ENCODE measurements around the gene P2RY13.

The P2RY13 gene

DNA sequence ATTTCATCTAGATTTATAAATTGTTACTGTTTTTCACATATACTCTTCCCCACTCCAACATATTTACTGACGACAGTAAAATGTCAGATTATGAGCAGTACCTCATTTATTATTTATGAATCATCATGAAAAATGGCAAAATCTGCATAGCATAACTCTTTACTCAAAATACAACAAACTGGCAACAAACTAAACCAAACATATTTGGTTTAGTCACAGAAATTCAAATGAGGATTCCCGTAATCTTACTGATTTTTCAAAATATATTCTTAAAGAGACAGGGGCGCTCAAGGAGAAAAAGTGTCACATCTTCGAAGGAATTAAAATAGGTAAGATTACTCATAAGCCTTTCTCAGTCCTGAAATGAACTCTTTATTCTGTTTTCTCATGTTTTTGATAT, 9.7 kb downstream of the P2RY13 start:
- peak in 1 of 2 donors; percentile 19 for ATAC-seq

DNA sequence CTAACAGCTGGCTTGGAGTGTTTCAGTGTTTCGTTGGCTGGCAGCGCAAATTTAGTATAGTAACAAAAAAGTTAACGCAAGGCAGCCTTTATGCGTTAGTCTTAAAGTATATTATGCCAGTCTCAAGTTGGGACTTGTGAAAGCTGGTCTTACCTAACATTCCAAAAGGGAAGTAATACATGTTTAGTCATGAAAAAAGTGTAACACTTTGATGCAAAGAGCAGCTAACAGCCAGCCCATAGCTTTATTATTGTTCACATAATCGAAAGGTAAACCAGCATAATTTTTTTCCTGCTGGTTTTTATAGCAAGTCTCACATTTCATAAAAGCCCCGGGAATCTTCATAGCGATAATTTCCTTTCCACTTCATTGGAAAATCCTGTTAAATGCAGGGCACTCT, 10.4 kb downstream of the P2RY13 start:
- ATAC-seq = no peak

DNA sequence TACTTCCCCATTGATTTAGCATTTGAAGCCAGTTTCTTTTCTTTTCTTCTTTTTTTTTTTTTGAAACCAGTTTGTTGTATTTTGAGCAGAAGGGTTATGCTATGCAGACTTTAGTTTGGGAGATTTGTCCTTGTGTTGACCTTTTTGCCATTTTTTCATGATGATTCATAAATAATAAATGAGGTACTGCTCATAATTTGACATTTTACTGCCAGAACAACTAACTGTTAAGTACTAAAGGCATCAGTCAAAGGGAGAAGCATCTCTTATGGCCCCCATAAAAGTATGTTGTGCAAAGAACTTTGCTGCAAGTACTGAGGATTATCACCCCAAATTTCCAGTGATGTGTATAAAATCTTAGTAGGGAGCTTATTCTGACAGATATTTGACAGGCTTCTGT, 11.0 kb downstream of the P2RY13 start:
- ATAC-seq = no peak

DNA sequence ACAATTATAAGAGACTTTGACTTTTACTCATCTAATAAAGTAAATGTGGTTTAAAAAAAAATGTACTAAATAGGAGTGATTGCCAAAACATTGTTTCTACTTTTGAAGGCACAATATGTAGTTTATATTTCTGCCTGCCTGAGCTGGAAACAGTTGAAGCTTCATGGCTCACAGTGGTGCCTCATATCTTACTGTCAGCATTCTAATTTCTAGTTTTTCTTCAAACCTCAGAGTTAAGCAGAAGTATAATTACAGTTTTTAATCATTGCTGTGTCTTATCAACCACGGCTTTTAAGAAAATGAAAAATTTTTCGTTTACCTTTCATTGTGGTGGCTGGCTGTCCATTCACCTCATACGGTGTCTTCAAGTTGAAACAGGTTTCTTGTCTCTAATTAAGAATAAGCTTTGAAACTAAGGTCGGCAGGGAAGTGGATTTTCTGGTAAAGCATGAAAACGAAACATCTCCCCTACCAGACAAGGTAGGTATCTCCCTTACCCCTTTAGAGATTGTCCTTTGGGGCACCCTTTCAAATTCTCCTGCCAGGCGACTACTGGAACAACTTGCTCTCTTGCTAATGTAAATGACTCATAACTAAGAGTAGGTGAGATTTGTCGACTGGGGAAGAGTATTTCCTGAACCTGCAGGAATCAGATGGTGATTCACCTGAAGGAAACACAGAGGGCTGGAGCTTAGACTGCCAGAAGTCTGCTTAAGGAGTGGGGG, 12.9 kb downstream of the P2RY13 start, which contains the start of gene GPR87:
Gene GPR87 (minus strand): TSS at position 554 of the 725 bp plus-strand sequence. CDS start 16,720 bp downstream, outside the sequence.
- ATAC-seq = peak; percentile 52 to 69

DNA sequence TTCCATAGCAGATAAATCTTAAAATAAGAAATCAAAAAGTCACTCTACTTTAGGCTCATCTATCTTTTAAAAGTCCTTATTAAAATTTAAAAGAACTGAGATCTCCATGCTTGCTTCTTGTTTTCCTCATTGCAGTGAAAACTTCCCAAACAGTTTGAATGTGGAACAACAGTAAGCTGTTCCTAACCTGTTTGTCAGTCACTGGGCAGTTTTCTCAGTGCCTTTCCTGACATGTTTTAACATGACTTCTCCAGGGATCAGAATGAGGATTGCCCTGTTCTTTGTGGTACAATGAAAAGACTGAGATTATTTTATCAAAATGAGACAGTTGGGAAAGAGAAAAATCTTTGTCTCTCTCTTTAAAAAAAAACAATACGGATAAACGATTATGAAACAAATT, 13.5 kb downstream of the P2RY13 start:
- ATAC-seq = no peak

DNA sequence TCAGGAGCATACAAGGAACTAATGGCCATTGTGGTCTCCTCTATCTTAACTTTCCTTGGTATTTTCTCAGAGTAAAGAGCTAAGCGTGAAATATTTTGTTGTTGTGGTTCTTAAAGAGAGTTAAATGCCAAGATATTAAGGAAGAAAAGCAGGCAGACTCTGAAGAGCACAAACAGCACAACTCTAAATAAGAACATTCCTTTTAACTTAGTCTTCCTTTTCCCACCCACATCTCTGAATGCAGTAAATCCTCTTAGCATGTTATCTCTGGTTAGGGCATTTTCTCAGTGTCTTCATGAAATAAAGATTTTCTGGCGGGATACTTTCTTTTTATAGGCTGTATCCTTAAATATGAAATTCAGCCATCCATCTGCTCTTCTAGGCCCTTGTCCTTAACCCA, 14.2 kb downstream of the P2RY13 start:
- no peak for ATAC-seq

DNA sequence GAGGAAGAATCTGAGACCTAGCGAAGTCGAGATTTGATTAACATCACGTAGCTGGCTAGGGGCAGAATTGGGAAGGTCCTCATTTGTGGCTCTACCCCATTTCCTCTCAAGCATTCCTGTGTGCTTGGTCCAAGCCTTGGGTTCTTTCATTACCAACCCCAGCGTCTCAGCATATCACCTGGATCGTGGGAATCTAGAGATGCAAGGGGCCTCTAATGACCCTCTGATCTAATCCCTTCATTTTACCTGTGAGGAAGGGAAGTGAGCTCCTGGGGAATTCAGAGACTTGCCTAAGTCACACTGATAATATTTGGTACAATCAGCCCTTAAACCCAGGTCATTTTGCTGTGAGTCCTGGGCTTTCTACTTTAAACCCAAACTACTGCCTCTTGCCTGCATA, 14.8 kb downstream of the P2RY13 start:
- ATAC-seq = no peak

DNA sequence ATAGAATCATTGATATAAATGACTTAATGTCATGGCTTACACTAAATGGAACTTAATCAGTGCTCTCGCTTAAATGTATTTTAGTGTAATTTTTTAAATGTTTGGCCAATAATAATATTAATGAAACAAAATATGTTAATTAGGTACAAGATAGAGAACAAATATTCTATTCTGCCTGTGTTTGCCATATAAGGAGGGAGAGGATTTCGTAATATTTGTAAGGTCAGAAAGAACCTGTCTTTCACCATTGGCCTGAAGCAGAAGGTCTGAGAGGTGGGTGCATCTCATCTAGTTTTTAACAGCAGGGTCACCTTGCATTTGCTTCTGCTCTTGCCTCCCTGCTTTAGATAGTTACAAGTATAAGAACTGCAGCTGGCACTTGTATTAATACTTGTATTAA, 15.2 kb downstream of the P2RY13 start:
- no peak for ATAC-seq

DNA sequence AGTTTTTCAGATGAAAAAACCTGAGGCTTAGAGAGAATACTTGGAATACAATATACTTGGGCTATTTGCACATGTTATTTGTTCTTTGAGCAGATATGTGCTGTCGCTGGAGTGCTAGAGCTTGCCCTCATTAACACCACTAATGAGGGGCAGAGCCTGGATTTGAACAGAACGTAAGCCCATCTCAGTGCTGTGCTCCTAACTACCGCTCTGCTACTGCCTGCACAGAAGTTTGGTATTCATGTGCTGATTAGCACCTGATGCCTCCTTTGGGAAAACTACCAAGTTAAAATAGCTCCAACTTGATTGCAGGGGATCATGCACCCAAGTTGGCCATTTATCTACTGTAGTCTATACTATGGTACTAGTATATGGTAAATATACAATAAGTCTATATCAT, 16.4 kb downstream of the P2RY13 start:
- ATAC-seq = no peak

DNA sequence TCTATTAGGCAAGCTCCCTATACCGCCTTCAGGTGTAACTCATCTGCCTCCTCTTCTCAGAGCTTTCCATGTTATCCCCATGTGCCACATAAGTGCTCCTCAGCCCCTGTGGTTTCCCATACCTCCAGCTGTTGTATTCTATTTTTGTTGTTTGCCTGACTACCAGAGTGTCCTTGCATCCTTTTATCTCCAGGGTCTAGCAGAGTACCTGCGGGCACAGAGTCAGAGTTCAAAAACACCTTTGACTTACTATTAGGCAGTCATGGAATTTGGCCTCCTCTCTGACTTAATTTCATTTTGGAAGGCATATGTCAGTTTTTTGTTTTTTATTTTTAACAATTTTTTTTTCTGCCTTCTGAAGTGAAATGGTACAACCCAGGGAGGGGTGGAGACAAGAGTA, 19.8 kb downstream of the P2RY13 start:
- ATAC-seq = no peak

DNA sequence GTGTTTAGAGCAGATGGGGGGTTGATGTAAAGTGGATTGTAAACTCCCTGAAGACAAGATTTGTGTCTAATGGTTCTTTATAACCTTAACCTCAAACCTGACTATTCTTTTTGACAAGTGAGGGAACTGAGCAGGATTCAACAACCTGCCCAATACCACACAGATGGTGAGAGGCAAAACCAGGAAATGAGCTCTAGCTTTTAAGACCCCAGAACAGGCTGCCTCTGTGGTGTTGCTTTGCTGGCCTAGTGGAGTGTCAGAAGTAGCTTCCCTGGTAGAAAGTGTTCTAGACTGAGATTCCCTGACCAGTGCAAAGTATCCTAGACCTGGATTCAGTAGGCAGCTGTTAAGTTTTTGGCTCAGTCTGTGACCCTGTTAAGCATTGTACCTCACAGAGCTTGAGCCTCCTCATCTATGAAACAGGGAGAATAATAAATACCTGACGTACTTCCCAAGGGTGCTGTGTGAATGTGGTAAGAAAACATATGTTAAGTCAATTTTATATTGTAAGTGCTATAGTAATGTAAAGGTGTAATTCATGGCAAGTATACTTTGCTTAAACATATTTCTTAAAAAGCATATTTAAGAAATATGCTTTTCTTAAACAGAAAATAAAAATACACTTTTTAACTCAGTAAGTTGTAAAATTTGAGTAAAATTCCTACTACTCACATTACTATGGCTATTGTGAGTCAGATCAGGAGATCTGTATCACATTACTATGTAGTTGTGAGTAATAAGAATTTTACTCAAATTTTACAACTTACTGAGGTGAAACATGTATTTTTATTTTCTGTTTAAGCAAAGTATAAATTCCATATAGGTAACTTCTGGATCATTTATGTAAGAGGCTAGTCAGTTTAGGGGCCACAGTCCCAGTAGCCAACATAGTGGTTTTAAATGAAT, 21.5 kb downstream of the P2RY13 start:
- peak; percentile 39 to 53 for ATAC-seq

DNA sequence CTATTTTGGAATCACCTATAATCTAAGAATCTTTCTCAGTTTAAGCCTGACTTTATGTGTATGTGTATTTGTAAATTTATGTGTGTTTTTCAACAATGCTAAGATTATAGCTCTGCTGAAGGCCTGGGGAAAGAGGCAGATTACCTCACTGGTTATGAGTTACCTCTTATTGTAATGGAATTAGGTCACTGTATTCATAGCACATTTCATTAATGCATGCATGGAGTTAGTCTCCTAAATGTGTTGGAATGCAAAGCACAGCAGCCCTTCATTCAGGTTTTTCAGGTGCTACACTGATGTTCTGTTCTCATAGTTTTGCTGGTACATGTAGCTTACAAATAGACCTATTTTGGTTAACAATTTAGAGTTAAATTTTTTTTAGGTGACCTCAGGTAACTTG, 22.2 kb downstream of the P2RY13 start:
- no peak for ATAC-seq

DNA sequence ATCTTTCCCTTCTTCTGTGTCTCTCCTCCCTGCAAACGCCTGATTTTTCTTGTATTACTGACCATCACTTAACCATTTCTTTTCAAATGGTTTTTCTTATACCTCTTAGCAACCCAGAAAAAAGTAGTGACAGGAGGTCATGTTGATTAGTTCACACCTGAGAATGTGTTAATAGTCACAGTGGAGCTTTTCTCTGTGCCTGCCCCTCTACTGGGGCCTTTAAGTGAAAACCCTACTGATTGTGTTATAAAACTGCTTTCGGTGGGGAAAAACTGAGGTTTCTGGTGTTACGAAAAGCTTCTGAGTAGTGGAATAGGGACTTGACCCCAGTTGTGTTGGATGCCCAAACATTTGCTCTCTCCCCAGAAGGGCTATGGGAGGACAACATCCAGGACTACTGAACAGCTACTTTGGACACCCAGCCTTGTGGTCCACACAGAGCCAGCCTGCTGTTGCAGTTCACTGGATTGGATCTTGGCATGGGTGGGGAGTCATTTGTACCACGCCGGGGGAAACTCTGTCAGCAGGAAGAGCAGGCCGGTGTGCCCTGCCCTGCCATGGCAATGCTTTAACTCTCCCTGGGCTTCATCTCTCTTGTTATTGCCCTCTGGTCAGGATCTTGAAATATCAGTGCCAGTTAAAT, 23.1 kb downstream of the P2RY13 start:
- no peak for ATAC-seq

DNA sequence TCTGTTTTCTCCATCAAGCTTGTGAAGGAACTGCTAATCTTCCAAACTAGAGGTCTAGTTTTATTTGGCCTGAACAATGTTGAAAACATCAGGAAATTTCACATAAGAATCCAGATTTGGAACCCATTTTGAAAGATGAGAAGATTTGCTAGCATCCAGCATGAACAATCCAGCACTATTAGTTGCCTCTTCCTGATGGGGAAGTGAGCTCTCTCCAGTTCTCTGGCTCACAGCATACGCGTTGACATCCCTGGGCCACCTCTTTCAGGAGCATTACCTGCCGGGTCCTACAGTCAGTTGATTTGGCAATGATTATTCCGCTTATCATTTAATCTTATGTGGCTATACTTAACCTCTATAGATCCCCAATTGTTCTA, 23.6 kb downstream of the P2RY13 start:
- ATAC-seq = no peak

DNA sequence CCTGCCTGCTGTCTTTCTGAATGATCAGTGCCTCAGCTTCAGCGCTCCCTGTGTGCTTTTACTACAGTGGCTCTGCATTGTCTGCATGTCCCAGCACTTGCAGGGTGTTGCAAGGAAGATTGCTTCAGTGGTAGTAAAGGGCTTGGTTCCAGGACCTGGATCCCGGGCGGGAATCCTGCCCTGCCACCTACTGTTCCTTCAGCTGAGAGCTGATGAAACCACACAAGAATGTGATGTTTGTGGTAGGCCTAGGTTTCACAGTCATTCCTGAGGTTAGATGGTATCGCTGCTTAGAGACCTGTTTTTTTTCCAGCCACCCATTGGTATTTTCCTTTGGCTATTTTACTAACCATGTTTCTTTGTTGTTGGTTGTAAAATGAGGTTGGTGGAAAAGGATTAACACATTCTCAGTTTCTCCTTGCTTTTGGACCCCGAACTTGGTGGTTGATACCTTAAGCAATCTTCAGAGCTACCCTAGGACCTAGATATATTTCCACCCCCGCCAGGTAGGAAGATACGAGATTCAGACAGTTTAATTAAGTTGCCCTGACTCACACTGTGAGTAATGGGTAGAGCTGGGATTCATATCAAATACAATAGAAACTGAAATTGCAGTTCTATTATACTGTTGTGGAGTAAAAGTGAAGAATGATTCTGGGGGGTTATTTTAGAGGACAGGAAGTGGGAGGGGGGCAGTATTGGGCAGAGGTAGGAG, 24.1 kb downstream of the P2RY13 start:
- ATAC-seq = peak; percentile 64 to 68

DNA sequence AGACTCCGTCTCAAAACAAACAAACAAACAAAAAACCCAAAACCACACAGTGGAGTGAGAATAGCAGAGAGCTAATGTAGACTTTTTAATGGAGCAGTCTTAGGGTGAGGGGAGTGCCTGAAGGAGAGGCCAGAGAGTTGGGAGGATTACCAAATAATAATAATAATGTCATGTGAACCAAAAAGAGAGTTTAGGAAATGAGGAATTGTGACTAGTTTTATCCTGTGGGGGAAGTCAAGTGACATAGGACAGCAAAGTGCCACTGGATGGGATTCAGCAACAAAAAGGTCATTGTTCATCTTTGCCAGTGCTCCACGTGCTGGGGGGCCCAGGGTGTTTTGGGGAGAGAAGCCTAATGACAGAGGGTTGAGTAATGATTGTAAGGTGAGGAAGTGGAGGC, 25.6 kb downstream of the P2RY13 start:
- ATAC-seq = no peak

DNA sequence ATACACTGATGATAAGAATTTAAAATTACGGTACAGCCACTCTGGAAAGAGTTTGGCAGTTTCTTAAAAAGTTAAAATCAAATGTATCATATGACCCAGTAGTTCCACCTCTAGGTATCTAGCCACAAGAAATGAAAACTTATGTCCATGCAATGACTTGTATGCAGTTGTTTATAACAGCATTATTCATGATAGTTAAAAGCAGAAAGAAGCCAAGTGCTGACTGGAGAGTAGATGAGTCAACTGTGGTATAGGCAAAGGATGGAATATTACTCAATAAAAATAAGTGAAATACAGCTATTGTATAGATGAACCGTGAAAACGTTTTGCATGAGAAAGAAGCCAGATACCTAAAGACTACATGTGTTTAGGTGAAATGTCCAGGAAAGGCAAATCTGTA, 27.6 kb downstream of the P2RY13 start:
- peak; percentile 25 to 37 for ATAC-seq

DNA sequence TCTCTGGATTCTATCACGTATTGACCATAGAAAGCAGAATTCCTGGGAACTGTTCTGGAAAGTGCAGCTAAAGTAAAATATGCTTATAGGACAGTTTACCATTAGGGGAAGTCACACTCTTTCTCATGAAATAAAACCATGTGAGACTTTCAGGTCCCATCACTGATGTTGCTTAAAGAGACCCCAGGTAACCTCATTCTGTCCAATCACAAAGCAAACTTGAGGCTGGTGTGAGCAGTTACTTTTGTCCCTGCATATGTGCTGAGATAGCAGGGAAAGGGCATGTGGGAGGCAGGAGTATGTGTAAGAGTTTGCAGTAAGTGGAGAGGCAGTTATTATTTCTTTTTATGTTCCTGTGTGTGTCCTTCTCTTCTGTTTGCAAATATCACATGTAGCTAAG, 28.8 kb downstream of the P2RY13 start:
- no peak for ATAC-seq

DNA sequence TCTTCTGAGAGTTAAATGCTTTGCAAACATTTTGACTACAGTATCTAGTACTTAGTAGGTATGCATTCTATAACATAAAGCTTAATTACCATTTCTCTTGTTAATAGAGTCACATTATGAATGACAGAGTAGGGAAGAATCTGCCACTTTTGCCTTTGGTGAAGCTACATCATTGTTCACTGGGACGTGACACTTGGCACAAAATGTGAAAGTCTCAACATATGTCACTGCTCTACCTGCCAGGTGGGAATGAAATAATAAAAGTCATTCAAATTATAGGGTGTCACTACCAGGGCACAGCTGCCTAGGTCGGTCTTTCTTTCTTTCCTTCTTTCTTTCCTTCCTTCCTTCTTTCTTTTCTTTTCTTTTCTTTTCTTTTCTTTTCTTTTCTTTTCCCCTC, 30.3 kb downstream of the P2RY13 start:
- ATAC-seq = no peak

DNA sequence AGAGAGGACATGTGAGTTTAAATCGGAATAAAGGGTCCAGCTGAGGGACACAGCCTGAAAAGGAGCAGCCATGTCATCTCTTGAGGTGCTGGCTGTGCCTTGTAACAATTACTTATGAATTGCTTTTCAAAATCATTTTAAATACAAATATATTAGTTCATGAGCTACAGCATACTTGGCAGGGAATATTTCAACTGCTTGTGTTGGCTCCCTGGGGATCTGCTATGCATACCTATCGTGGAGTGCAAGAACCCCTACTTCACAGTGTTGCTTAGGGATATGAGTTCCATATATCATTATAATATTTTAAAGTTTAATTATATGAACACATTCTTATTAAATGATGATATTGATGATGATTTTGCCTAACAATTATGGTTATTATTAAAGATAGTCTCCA, 31.9 kb downstream of the P2RY13 start:
- ATAC-seq = no peak

DNA sequence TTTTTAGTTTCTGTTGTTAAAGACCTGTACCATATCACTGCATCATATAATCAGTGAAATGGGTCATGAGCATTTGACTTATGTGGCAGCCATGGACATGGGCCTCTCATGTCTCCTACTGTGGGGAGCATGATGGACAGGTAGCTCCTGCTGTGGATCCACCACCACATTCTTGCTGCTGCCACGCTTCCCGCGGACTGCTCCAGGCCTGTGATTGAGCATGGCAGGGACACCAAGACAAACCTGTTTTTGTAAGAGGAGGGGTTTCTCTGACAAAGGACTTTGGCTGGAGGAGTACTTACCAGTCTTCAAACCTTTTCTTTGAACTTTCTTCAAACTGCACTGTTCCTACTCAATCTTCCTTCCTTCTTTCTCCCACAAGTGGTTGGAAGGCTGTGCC, 33.1 kb downstream of the P2RY13 start:
- ATAC-seq = no peak

DNA sequence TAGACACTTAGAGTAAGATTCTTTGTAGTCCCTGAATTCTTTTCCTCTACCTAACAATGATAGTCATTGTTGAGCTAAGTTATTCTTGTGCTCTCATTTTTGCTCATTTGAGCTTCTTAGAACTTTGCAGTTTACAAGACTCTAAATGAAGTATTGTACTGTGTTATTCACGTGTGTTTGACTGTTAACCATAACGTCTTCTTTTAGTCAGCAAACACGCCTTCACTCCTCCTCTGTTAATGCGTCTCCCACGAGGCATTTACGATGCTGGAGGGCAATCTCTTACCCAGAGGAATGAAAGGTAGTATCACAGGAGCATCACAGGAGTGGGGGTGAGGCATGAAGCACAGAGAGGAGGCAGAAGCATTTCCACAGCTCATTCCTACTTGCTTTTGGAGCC, 36.2 kb downstream of the P2RY13 start:
- ATAC-seq = no peak

DNA sequence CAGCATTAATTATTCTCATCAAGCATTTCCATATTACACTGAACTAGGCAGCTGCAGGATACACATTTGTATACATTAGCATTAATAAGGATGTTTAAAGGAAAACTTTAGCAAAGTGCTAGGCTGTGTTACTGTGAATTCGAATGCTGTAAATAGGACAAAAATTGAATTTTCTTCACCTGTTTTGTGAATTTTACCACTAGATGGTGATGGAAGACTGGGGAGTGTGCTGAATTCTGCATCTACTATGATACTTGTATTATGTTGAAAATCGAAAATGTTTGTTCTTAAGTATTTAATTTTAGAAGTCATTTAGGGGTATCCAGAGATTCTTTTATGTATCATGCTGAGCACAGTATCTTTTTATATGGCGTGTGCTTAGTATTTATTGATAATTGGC, 38.7 kb downstream of the P2RY13 start:
- ATAC-seq = no peak
